Coronary artery (tissue), 2 donors: Measurements from ENCODE around the gene CNBD2.
A peak's percentile ranks its signal among the peaks of the same experiment; 100 is the strongest.

Experiments used
- DNase-seq: peaks from one replicate; pipeline ENCODE4 v3.0.0-alpha.2; 2017; ENCODE audit warnings: low spot score
- H3K27ac ChIP-seq, 2 donors: fragments of 200-600 bp; sonication (generic); one replicate each; pipeline ENCODE4 v1.5.1; 2016 to 2019
- H3K4me3 ChIP-seq: fragments of 200-600 bp; sonication (generic); 2 replicates; pipeline ENCODE4 v1.5.1; 2016; ENCODE audit warnings: mild to moderate bottlenecking, moderate library complexity
- CTCF ChIP-seq: fragments of 200-600 bp; sonication (generic); IDR thresholded peaks from one replicate; pipeline ENCODE4 v1.5.1; 2019; ENCODE audit warnings: antibody characterized with exemption

The CNBD2 gene

GRCh38 chr20:36055145-36055544 is 86.8 kb downstream of the CNBD2 start:
- TF ChIP-seq CTCF = no peak
- no peak for DNase-seq
- Histone ChIP-seq H3K27ac (no peak overlapping the region), H3K4me3 (no peak overlapping the region)

GRCh38 chr20:36060676-36061075 is 92.3 kb downstream of the CNBD2 start:
- no peak for DNase-seq
- H3K4me3 ChIP-seq = no peak overlapping the region
- TF ChIP-seq CTCF = no peak
- no peak overlapping the region for H3K27ac ChIP-seq

GRCh38 chr20:36061754-36062153 is 93.4 kb downstream of the CNBD2 start:
- no peak for DNase-seq
- Histone ChIP-seq H3K27ac (no peak overlapping the region), H3K4me3 (no peak overlapping the region)
- TF ChIP-seq CTCF = no peak

- Histone ChIP-seq H3K4me3 (no peak overlapping the region), H3K27ac (no peak overlapping the region)
- no peak for DNase-seq
- TF ChIP-seq CTCF = no peak
These were observed 94.4 kb downstream of the CNBD2 start for GRCh38 chr20:36062799-36063198.

GRCh38 chr20:36063916-36064657 is 95.7 kb downstream of the CNBD2 start:
- no peak for TF ChIP-seq CTCF
- Histone ChIP-seq H3K4me3 (peak overlapping the region; percentile 80), H3K27ac (peak overlapping the region; percentile 87 to 97)
- DNase-seq = no peak

- TF ChIP-seq CTCF = no peak
- peak; percentile 97 for DNase-seq
- H3K27ac ChIP-seq = peak overlapping the region; percentile 87 to 97
- peak overlapping the region; percentile 80 for H3K4me3 ChIP-seq
These were observed 96.5 kb downstream of the CNBD2 start for GRCh38 chr20:36064658-36065426.
